K562 (cell line): Measurements from ENCODE around the gene CENPH. TPM values are rescaled to one million over a fixed set of nuclear protein-coding genes. Genes with fewer than 3 reads are reported as not detected.

Experiments
- ATAC-seq: fragments of 200-7000 bp; cut with Tn5 transposase; 3 replicates; pipeline ENCODE4 v1.9.1; 2020; ENCODE audit warnings: moderate library complexity
- BruUV-seq: library from RNA; stranded (reverse); fragments of 400-500 nt; replicated peaks from 2 replicates; lab custom pipeline; 2021; lab: Mats Ljungman, UMichigan
- CTCF ChIA-PET: fragments of 300-600 bp; formaldehyde crosslinking; extraction: SDS; loops from one replicate; lab custom pipeline; 2021; ENCODE audit warnings: low intra/inter-chr PET ratio; lab: Yijun Ruan, JAX
- POLR2A ChIA-PET: fragments of 300-600, 350-650 bp; sonication (Branson Sonifier 250); formaldehyde crosslinking; extraction: SDS; loops from one replicate; lab custom pipeline; 2021; ENCODE audit warnings: antibody characterized with exemption, inconsistent platforms; lab: Yijun Ruan, JAX
- DNase-seq, 4 experiments: peaks; one replicate each; pipeline versions ENCODE4 v3.0.0 to v3.0.0-alpha.2; 2011 to 2018; ENCODE audit warnings: low spot score in 3 of 4, mixed read lengths in 3 of 4; ENCODE audit errors: extremely low read depth in 1 of 4
- FAIRE-seq: peaks from 2 replicates; lab custom pipeline; 2011; peaks lifted over from hg19 to GRCh38; lab: Jason Lieb, UNC
- H2AFZ ChIP-seq: 2 replicates; pipeline ENCODE4 v1.6.0; 2011; ENCODE audit warnings: low read depth, low read length, control low read depth, inconsistent platforms
- H3K27ac ChIP-seq: fragments of 200-600 bp; 3 replicates; pipeline ENCODE4 v1.8.0; 2011; ENCODE audit warnings: low read depth, mild to moderate bottlenecking, control low read depth, inconsistent platforms, low read length, moderate library complexity, mixed read lengths; ENCODE audit errors: extremely low read depth
- H3K27me3 ChIP-seq, 2 experiments: fragments of 300-600 bp in 1 of 2; 2 replicates in 1 of 2; 3 replicates in 1 of 2; pipeline versions ENCODE4 v1.6.0 to v1.8.0; 2011; ENCODE audit warnings: inconsistent platforms in 2 of 2, low read length in 2 of 2, mild to moderate bottlenecking in 1 of 2, mixed read lengths in 1 of 2, moderate library complexity in 1 of 2; ENCODE audit not compliant: control insufficient read depth in 2 of 2, insufficient read depth in 2 of 2
- H3K36me3 ChIP-seq: fragments of 300-600 bp; 3 replicates; pipeline ENCODE4 v1.8.0; 2011; ENCODE audit warnings: mild to moderate bottlenecking, low read length, inconsistent platforms; ENCODE audit not compliant: control insufficient read depth, insufficient read depth
- H3K4me1 ChIP-seq, 2 experiments: fragments of 200-600 bp in 1 of 2; replicated peaks in 1 of 2; 2 replicates in 1 of 2; 3 replicates in 1 of 2; pipeline versions ENCODE4 v1.5.1 to v1.8.0; 2011; ENCODE audit warnings: inconsistent platforms in 2 of 2, low read length in 2 of 2, mild to moderate bottlenecking in 1 of 2, mixed read lengths in 1 of 2, moderate library complexity in 1 of 2; ENCODE audit not compliant: control insufficient read depth in 2 of 2, insufficient read depth in 2 of 2
- H3K4me2 ChIP-seq: 2 replicates; pipeline ENCODE4 v1.6.1; 2011; ENCODE audit warnings: low read length, control low read depth, inconsistent platforms, mixed read lengths; ENCODE audit not compliant: insufficient read depth
- H3K4me3 ChIP-seq: fragments of 200-600 bp; sonication (generic), shearing (Covaris generic); 2 replicates; pipeline ENCODE4 v1.5.1; 2016; ENCODE audit warnings: control low read depth, inconsistent platforms
- H3K79me2 ChIP-seq: fragments of 200-600 bp; 3 replicates; pipeline ENCODE4 v1.8.0; 2011; ENCODE audit warnings: low read length, inconsistent platforms; ENCODE audit not compliant: control insufficient read depth, insufficient read depth
- H3K9ac ChIP-seq, 2 experiments: 2 replicates each; pipeline versions ENCODE4 v1.6.0 to v1.6.1; 2011; ENCODE audit warnings: low read depth in 2 of 2, low read length in 2 of 2, control low read depth in 1 of 2, inconsistent platforms in 1 of 2, mild to moderate bottlenecking in 1 of 2, mixed read lengths in 1 of 2; ENCODE audit not compliant: insufficient read depth in 1 of 2
- H3K9me1 ChIP-seq: one replicate; pipeline ENCODE4 v1.6.0; 2011; ENCODE audit warnings: inconsistent platforms, mild to moderate bottlenecking, low read length, moderate library complexity; ENCODE audit not compliant: control insufficient read depth, insufficient read depth
- H3K9me3 ChIP-seq: replicated peaks from 2 replicates; pipeline ENCODE4 v1.5.1; 2011; ENCODE audit warnings: low read depth, low read length, inconsistent platforms; ENCODE audit not compliant: control insufficient read depth, insufficient read depth
- H4K20me1 ChIP-seq: replicated peaks from 2 replicates; pipeline ENCODE4 v1.6.1; 2011; ENCODE audit warnings: low read length, inconsistent platforms, mixed read lengths; ENCODE audit not compliant: control insufficient read depth, insufficient read depth
- CCAR2 ChIP-seq: fragments of 200-400 bp; formaldehyde crosslinking; IDR thresholded peaks from 2 replicates; pipeline ENCODE4 v1.6.1; 2017; ENCODE audit warnings: mild to moderate bottlenecking, low read depth, low read length
- CHD1 ChIP-seq: fragments of 200-600 bp; sonication (generic); IDR thresholded peaks from one replicate; pipeline ENCODE4 v1.6.1; 2012; ENCODE audit warnings: mild to moderate bottlenecking, moderate library complexity, low read length, inconsistent platforms
- KAT2B ChIP-seq: IDR thresholded peaks from one replicate; pipeline ENCODE4 v1.6.1; 2012; ENCODE audit warnings: low read depth, mild to moderate bottlenecking, control low read depth, inconsistent platforms, low read length, moderate library complexity
- NFRKB ChIP-seq: fragments of 450-650 bp; IDR thresholded peaks from 2 replicates; pipeline ENCODE4 v1.6.1; 2016; ENCODE audit warnings: low read depth
- SIN3B ChIP-seq: fragments of 450-650 bp; IDR thresholded peaks from 2 replicates; pipeline ENCODE4 v1.6.1; 2017; ENCODE audit warnings: low read depth, mild to moderate bottlenecking, moderate library complexity
- SMARCE1 ChIP-seq: fragments of 450-650 bp; IDR thresholded peaks from 2 replicates; pipeline ENCODE4 v1.7.1; 2016; ENCODE audit warnings: mild to moderate bottlenecking
- SUPT5H ChIP-seq: fragments of 450-650 bp; IDR thresholded peaks from 2 replicates; pipeline ENCODE4 v1.6.1; 2016
- ZNF668 ChIP-seq: fragments of 250-450 bp; sonication (Bioruptor Pico); IDR thresholded peaks from 2 replicates; pipeline ENCODE4 v1.8.0; 2022; ENCODE audit warnings: mild to moderate bottlenecking, inconsistent platforms
- WGBS: fragments of 100-300 bp; shearing (Covaris generic); methylation state at CpG from one replicate; pipeline ENCODE4 v1.1.6; 2016; ENCODE audit warnings: low coverage, mixed read lengths; ENCODE audit not compliant: insufficient coverage; ENCODE audit errors: missing lambda C conversion rate; 5-methylcytosine and 5-hydroxymethylcytosine counted together
- in situ Hi-C: fragments of 300-500 bp; cut with MboI; formaldehyde crosslinking; loops from 4 replicates; pipeline ENCODE4 v1.15.0; 2018; ENCODE audit warnings: inconsistent platforms, mixed read lengths
- intact Hi-C: fragments of 100-400 bp; cut with micrococcal nuclease; formaldehyde crosslinking; loops from 2 replicates; pipeline ENCODE4 v1.14.2; 2022
- polyA plus RNA-seq, 8 experiments: library from polyadenylated mRNA; depleted of rRNA in 4 of 8; stranded (reverse) in 5 of 8; unstranded in 3 of 8; fragments of >200 nt; fragmentation: Nextera tagmentation in 2 of 8; fragmentation: Illumina TruSeq in 1 of 8; extraction: Ambion mirVana in 2 of 8; extraction: Trizol in 1 of 8; gene quantifications; 2 replicates each; pipeline versions ENCODE4 v1.2.1 to v1.2.3, GENCODE V29; 2011 to 2014; ENCODE audit warnings: inconsistent platforms in 1 of 8, missing spikeins in 1 of 8
- total RNA-seq, 7 experiments: library from RNA; depleted of rRNA in 6 of 7; stranded (reverse); fragments of >200 nt in 6 of 7; fragmentation: Illumina TruSeq in 2 of 7; extraction: Trizol in 2 of 7; gene quantifications; 2 replicates each; pipeline versions ENCODE4 v1.2.1 to v1.2.3, GENCODE V29; 2011 to 2021; ENCODE audit warnings: low replicate concordance in 1 of 7
- TF ChIP-seq, protein P1 (sequence below): fragments of 450-650 bp; IDR thresholded peaks from 2 replicates; pipeline ENCODE4 v1.6.1; 2016; ENCODE audit warnings: mild to moderate bottlenecking
- TF ChIP-seq, protein P2 (sequence below), 2 experiments: fragments of 450-650 bp; conservative IDR thresholded peaks; 2 replicates each; pipeline ENCODE4 v1.6.1; 2017; ENCODE audit warnings: mild to moderate bottlenecking in 2 of 2, moderate library complexity in 2 of 2

The CENPH gene
- total and polyA plus RNA-seq, 9 of the 15 experiments (the other 6 are each of a cell fraction or from before 2014, with no cell fraction given) = 10.5 to 124 (median 74.9) TPM

DNA sequence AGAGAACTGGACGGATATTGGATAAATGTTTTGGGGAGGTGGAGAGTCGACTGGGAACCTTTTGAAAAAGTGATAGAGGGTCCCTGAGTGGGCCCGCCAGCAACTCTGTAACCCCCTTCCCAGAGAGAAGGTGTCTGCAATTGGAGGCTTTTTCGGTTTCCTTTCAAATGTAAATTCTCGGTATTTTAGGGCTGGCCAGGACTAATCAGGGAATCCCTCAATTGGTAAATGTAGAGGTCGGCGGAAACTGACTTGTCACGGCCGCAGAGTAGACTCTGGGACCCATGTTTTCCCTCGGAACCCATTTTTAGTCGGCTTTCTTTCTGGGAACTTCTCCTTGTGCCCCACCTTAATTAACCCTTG lies 21.9 kb upstream of the CENPH start:
- no peak for FAIRE-seq
- Histone ChIP-seq H3K4me3 (peak overlapping the region; percentile 90), H3K4me2 (peak overlapping the region; percentile 90), H3K27me3 (no peaks in the 10 kb centered on the region), H3K27ac (peak overlapping the region; percentile 94), H2AFZ (peak overlapping the region; percentile 91), H3K9ac (peak overlapping the region; percentile 94 to 96), H4K20me1 (no peaks in the 10 kb centered on the region), H3K9me3 (no peaks in the 10 kb centered on the region), H3K4me1 (peaks cover 4 to 8% of the 10 kb centered on the region in 2 experiments; a peak in 4 of 5 replicates), H3K79me2 (peaks cover 47% of the 10 kb centered on the region), H3K36me3 (peaks cover 46% of the 10 kb centered on the region), H3K9me1 (no peaks in the 10 kb centered on the region)
- in situ Hi-C loops (no loop called here), intact Hi-C loops (loop anchor here (2.0 kb wide), 1 partner anchor 75 kb away; no protein-coding TSS in a partner anchor)
- TSS peak; percentile 64 for BruUV-seq
- peak in 3 of 4 experiments; percentile 28 to 32 (median 29) for DNase-seq
- peak; percentile 15; the same call in 2 of the 3 replicates for ATAC-seq
- ChIA-PET CTCF (no interaction called here), POLR2A (interaction anchor here (1.8 to 2.6 kb wide), 4 partner anchors 9 to 22 kb away, joined by 4 to 12 read pairs (median 10); partner anchors contain the start of gene CENPH)
- WGBS = under 1% methylated on average over 11 of the region's 11 CpGs
- TF ChIP-seq SIN3B (no peak), CCAR2 (no peak), ZNF668 (CRISPR knock-in tag) (no peak), CHD1 (peak; percentile 72), SMARCE1 (0 out of 2 replicates have a peak, but pooled peaks have one; percentile 16), KAT2B (no peak), SUPT5H (no peak), NFRKB (peak; percentile 55; the same call in 1 of the 2 replicates)
- TF ChIP-seq, protein P1, sequence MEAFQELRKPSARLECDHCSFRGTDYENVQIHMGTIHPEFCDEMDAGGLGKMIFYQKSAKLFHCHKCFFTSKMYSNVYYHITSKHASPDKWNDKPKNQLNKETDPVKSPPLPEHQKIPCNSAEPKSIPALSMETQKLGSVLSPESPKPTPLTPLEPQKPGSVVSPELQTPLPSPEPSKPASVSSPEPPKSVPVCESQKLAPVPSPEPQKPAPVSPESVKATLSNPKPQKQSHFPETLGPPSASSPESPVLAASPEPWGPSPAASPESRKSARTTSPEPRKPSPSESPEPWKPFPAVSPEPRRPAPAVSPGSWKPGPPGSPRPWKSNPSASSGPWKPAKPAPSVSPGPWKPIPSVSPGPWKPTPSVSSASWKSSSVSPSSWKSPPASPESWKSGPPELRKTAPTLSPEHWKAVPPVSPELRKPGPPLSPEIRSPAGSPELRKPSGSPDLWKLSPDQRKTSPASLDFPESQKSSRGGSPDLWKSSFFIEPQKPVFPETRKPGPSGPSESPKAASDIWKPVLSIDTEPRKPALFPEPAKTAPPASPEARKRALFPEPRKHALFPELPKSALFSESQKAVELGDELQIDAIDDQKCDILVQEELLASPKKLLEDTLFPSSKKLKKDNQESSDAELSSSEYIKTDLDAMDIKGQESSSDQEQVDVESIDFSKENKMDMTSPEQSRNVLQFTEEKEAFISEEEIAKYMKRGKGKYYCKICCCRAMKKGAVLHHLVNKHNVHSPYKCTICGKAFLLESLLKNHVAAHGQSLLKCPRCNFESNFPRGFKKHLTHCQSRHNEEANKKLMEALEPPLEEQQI = no peak
- TF ChIP-seq, protein P2, sequence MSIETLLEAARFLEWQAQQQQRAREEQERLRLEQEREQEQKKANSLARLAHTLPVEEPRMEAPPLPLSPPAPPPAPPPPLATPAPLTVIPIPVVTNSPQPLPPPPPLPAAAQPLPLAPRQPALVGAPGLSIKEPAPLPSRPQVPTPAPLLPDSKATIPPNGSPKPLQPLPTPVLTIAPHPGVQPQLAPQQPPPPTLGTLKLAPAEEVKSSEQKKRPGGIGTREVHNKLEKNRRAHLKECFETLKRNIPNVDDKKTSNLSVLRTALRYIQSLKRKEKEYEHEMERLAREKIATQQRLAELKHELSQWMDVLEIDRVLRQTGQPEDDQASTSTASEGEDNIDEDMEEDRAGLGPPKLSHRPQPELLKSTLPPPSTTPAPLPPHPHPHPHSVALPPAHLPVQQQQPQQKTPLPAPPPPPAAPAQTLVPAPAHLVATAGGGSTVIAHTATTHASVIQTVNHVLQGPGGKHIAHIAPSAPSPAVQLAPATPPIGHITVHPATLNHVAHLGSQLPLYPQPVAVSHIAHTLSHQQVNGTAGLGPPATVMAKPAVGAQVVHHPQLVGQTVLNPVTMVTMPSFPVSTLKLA (conservative IDR thresholded peaks at IDR 0.05) = no peak
